ENCODE results near the gene NCKIPSD. TPM values are rescaled to one million over a fixed set of nuclear protein-coding genes. Genes with fewer than 3 reads are reported as not detected.

The NCKIPSD gene
- total RNA-seq, 3 donors from 2014 or later (not counting 1 experiment from before 2014, with no cell fraction given), result 12.2 to 14.1 (median 12.8) TPM

GRCh38 chr3:48690846-48691458 is 5.2 kb upstream of the NCKIPSD start:
- peaks cover 8 to 20% of the 10 kb centered on the region in 2 donors for H3K4me1 Mint-ChIP-seq
- peak overlapping the region; percentile 1 to 30 for H3K27ac Mint-ChIP-seq
- H3K4me3 Mint-ChIP-seq, result no peak overlapping the region
- ATAC-seq (no peak), DNase-seq (no peak)
- Histone ChIP-seq H3K27ac (ENCODE audit: low read length) (no peak overlapping the region), H3K4me3 (ENCODE audit: low read length) (no peak overlapping the region), H3K27me3 (ENCODE audit: control insufficient read depth, insufficient read depth, low read length) (no peaks in the 10 kb centered on the region), H3K4me1 (ENCODE audit: control insufficient read depth, insufficient read depth, low read length) (peaks cover 7% of the 10 kb centered on the region), H3K9me3 (ENCODE audit: control insufficient read depth, insufficient read depth, low read length) (no peaks in the 10 kb centered on the region), H3K36me3 (ENCODE audit: control insufficient read depth, insufficient read depth, low read length) (peaks cover 69% of the 10 kb centered on the region)
- WGBS (ENCODE audit: insufficient coverage), result 100% methylated on average over 2 of the region's 2 CpGs
- no peaks in the 10 kb centered on the region for H3K27me3 Mint-ChIP-seq (ENCODE audit: low read depth in 2 of 2)
- intact Hi-C loops (cut with micrococcal nuclease), result no loop called here
- H3K36me3 Mint-ChIP-seq, result peaks cover 6% of the 10 kb centered on the region
- H3K9me3 Mint-ChIP-seq, result no peaks in the 10 kb centered on the region
- TF ChIP-seq CTCF (IDR thresholded peaks at IDR 0.05), result no peak

GRCh38 chr3:48689384-48689783 is 3.7 kb upstream of the NCKIPSD start:
- no peak for TF ChIP-seq CTCF (IDR thresholded peaks at IDR 0.05)
- Histone ChIP-seq H3K9me3 (ENCODE audit: control insufficient read depth, insufficient read depth, low read length) (no peaks in the 10 kb centered on the region), H3K4me1 (ENCODE audit: control insufficient read depth, insufficient read depth, low read length) (peaks cover 18% of the 10 kb centered on the region), H3K27me3 (ENCODE audit: control insufficient read depth, insufficient read depth, low read length) (no peaks in the 10 kb centered on the region), H3K4me3 (ENCODE audit: low read length) (no peak overlapping the region), H3K36me3 (ENCODE audit: control insufficient read depth, insufficient read depth, low read length) (peaks cover 58% of the 10 kb centered on the region), H3K27ac (ENCODE audit: low read length) (no peak overlapping the region)
- 98% methylated on average over 3 of the region's 5 CpGs for WGBS (ENCODE audit: insufficient coverage)
- no peaks in the 10 kb centered on the region for H3K9me3 Mint-ChIP-seq
- ATAC-seq, result no peak
- peaks cover 6% of the 10 kb centered on the region for H3K36me3 Mint-ChIP-seq
- intact Hi-C loops (cut with micrococcal nuclease), result loop anchor here (5.0 kb wide), 1 partner anchor 403 kb away; the partner anchor contains the start of gene QRICH1
- DNase-seq, result no peak
- H3K27me3 Mint-ChIP-seq (ENCODE audit: low read depth in 2 of 2), result no peaks in the 10 kb centered on the region
- H3K4me3 Mint-ChIP-seq, result no peak overlapping the region
- H3K4me1 Mint-ChIP-seq, result peaks cover 18 to 27% of the 10 kb centered on the region in 2 donors
- no peak overlapping the region for H3K27ac Mint-ChIP-seq

- no peaks in the 10 kb centered on the region for H3K9me3 Mint-ChIP-seq
- Histone ChIP-seq H3K9me3 (ENCODE audit: control insufficient read depth, insufficient read depth, low read length) (no peaks in the 10 kb centered on the region), H3K4me1 (ENCODE audit: control insufficient read depth, insufficient read depth, low read length) (peaks cover 23% of the 10 kb centered on the region), H3K27me3 (ENCODE audit: control insufficient read depth, insufficient read depth, low read length) (no peaks in the 10 kb centered on the region), H3K27ac (ENCODE audit: low read length) (no peak overlapping the region), H3K36me3 (ENCODE audit: control insufficient read depth, insufficient read depth, low read length) (peaks cover 51% of the 10 kb centered on the region), H3K4me3 (ENCODE audit: low read length) (no peak overlapping the region)
- H3K27me3 Mint-ChIP-seq (ENCODE audit: low read depth in 2 of 2), result no peaks in the 10 kb centered on the region
- TF ChIP-seq CTCF (IDR thresholded peaks at IDR 0.05), result no peak
- H3K4me1 Mint-ChIP-seq, result peaks cover 25 to 34% of the 10 kb centered on the region in 2 donors
- no peak overlapping the region for H3K4me3 Mint-ChIP-seq
- peak overlapping the region in 1 of 2 donors; percentile 36 for H3K27ac Mint-ChIP-seq
- H3K36me3 Mint-ChIP-seq, result peaks cover 6% of the 10 kb centered on the region
- DNase-seq (no peak), ATAC-seq (no peak)
- 93% methylated on average over 3 of the region's 3 CpGs for WGBS (ENCODE audit: insufficient coverage)
- intact Hi-C loops (cut with micrococcal nuclease), result loop anchor here (5.0 kb wide), 1 partner anchor 404 kb away; the partner anchor contains the start of gene QRICH1
These were observed 3.0 kb upstream of the NCKIPSD start for GRCh38 chr3:48688737-48689075.
